ENCODE results near the gene LYPLAL1. TPM values are rescaled to one million over a fixed set of nuclear protein-coding genes. Genes with fewer than 3 reads are reported as not detected.

Gene LYPLAL1
- total and polyA plus RNA-seq, 2 of the 13 experiments (the other 11 are each of a cell fraction or from before 2014, with no cell fraction given): 17.0 to 31.6 TPM

GRCh38 chr1:219138747-219139146 lies 34.9 kb upstream of the LYPLAL1 start (continued):
- TF ChIP-seq ZBTB4 (CRISPR knock-in tag; IDR thresholded peaks at IDR 0.05; ENCODE audit: borderline replicate concordance): no peak
- TF ChIP-seq MED8 (CRISPR knock-in tag; IDR thresholded peaks at IDR 0.05; ENCODE audit: insufficient replicate concordance): no peak
- TF ChIP-seq AKAP8 (CRISPR knock-in tag; IDR thresholded peaks at IDR 0.05): no peak
- TF ChIP-seq FOXK1 (CRISPR knock-in tag; IDR thresholded peaks at IDR 0.05; ENCODE audit: borderline replicate concordance, low read depth): no peak

GRCh38 chr1:219140303-219140877 lies 33.3 kb upstream of the LYPLAL1 start:
- no peak overlapping the region for H3K9ac ChIP-seq (ENCODE audit: insufficient read depth, low read depth, low read length)
- H4K20me1 ChIP-seq (ENCODE audit: insufficient read depth, low read length): no peaks in the 10 kb centered on the region
- H3K27ac ChIP-seq (ENCODE audit: extremely low read length, insufficient read depth, low read length): no peak overlapping the region
- no peaks in the 10 kb centered on the region for H3K79me2 ChIP-seq (ENCODE audit: insufficient read depth, low read length)
- POLR2A ChIA-PET: no interaction called here
- FAIRE-seq (no peak), ATAC-seq (no peak), DNase-seq (ENCODE audit: low spot score) (no peak)
- H3K4me2 ChIP-seq (ENCODE audit: low read depth, low read length): no peak overlapping the region
- no peak overlapping the region for H3K4me3 ChIP-seq (replicated peaks in 1 of 3; ENCODE audit: insufficient read depth in 1 of 3, low read depth in 2 of 3, low read length in 3 of 3)
- H3K9me3 ChIP-seq (ENCODE audit: low read length): no peaks in the 10 kb centered on the region
- CTCF ChIA-PET (ENCODE audit: low intra/inter-chr PET ratio, low total read pairs): no interaction called here
- 3% methylated on average over 2 of the region's 2 CpGs for WGBS (ENCODE audit: low lambda C conversion rate)
- H3K4me1 ChIP-seq (ENCODE audit: insufficient read depth, low read length): no peaks in the 10 kb centered on the region
- H3K36me3 ChIP-seq (replicated peaks in 1 of 2; ENCODE audit: control insufficient read depth in 1 of 2, insufficient read depth in 2 of 2, low read length in 2 of 2): no peaks in the 10 kb centered on the region
- in situ Hi-C loops (cut with HindIII; ENCODE audit: extremely low pct_ligation_motif_present, low pct_unique_long_range_greater_than_20kb) (no loop called here), intact Hi-C loops (cut with micrococcal nuclease; ENCODE audit: unreplicated experiment) (no loop called here)
- H3K27me3 ChIP-seq (ENCODE audit: control insufficient read depth in 1 of 2, insufficient read depth in 2 of 2, low read length in 2 of 2): no peaks in the 10 kb centered on the region
- BruUV-seq (replicated peaks): no TSS peak
- H2AFZ ChIP-seq (ENCODE audit: low read length): no peak overlapping the region
- no peak for TF ChIP-seq RFX3 (CRISPR knock-in tag; IDR thresholded peaks at IDR 0.05)
- TF ChIP-seq ZNF101 (CRISPR knock-in tag; IDR thresholded peaks at IDR 0.05; ENCODE audit: borderline replicate concordance, low read depth): no peak
- no peak for TF ChIP-seq TAF1 (CRISPR knock-in tag; IDR thresholded peaks at IDR 0.05)
- no peak for TF ChIP-seq KLF12 (CRISPR knock-in tag; IDR thresholded peaks at IDR 0.05; ENCODE audit: borderline replicate concordance)
- TF ChIP-seq RBM22 (optimal IDR thresholded peaks at IDR 0.05; ENCODE audit: low read length): no peak
- TF ChIP-seq MYC (CRISPR knock-in tag; IDR thresholded peaks at IDR 0.05; ENCODE audit: borderline replicate concordance): no peak
- TF ChIP-seq ZNF766 (CRISPR knock-in tag; IDR thresholded peaks at IDR 0.05; ENCODE audit: borderline replicate concordance): no peak
- TF ChIP-seq TIGD3 (CRISPR knock-in tag; IDR thresholded peaks at IDR 0.05; ENCODE audit: borderline replicate concordance): no peak
- no peak for TF ChIP-seq ZFYVE20 (CRISPR knock-in tag; IDR thresholded peaks at IDR 0.05; ENCODE audit: borderline replicate concordance, low read depth)
- TF ChIP-seq PRDM15 (CRISPR knock-in tag; IDR thresholded peaks at IDR 0.05): no peak
- no peak for TF ChIP-seq AGO1 (IDR thresholded peaks at IDR 0.05; ENCODE audit: low read depth, low read length, poor library complexity, severe bottlenecking)
